Mucosa of gallbladder (tissue), 1 donor: ENCODE measurements around the gene DNAH10. TPM values are rescaled to one million over a fixed set of nuclear protein-coding genes. Genes with fewer than 3 reads are reported as not detected.

Experiments
- DNase-seq: peaks from one replicate; pipeline ENCODE4 v3.0.0-alpha.2; 2020; ENCODE audit warnings: low spot score
- total RNA-seq: library from RNA; stranded (reverse); gene quantifications from one replicate; pipeline ENCODE4 v1.2.1, GENCODE V29; 2021
- donor health status: DM: no; HTN: no; CAD: no.

DNAH10 gene
- total RNA-seq, 1 donor from 2014 or later = 0.23 TPM

- no peak for DNase-seq
Measured at GRCh38 chr12:123966596-123966995, 204.5 kb downstream of the DNAH10 start.

DNA sequence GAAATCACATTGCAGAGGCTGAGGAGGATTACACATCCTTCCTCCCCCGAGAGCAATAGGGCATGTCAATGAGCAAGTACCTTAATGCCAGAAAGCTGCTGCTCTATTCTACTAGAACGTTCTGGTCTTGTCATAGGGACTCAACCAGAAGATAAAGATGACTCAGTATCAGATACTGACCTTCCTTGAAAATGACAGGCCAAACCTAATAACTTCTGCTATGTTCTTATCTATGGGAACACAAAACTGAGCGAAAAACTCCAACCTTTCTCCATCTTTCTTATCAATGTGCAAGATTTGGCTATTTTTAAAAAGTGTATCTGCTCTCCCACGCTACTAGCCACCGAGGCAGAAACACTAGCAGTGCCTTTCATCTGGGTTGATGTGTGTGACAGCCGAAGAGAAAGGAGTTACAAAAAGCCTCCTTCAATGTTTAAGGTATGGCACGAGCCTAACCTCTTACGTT lies 205.1 kb downstream of the DNAH10 start:
- DNase-seq = no peak

DNA sequence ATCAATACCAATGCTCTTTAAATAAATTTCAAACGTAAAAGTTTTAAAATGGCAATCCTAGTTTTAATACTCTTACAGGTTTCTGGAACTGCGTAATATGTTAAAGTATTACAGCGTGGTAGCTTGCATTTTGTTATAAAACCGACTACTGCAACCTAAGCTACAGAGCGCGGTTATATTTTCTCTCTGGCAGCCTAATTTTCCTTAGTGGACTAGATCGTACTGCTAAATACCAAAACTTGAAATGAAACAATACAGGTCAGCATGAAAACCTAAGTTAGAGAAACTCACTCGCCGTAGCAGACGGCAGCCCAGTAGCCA lies 209.3 kb downstream of the DNAH10 start:
- DNase-seq = no peak

DNA sequence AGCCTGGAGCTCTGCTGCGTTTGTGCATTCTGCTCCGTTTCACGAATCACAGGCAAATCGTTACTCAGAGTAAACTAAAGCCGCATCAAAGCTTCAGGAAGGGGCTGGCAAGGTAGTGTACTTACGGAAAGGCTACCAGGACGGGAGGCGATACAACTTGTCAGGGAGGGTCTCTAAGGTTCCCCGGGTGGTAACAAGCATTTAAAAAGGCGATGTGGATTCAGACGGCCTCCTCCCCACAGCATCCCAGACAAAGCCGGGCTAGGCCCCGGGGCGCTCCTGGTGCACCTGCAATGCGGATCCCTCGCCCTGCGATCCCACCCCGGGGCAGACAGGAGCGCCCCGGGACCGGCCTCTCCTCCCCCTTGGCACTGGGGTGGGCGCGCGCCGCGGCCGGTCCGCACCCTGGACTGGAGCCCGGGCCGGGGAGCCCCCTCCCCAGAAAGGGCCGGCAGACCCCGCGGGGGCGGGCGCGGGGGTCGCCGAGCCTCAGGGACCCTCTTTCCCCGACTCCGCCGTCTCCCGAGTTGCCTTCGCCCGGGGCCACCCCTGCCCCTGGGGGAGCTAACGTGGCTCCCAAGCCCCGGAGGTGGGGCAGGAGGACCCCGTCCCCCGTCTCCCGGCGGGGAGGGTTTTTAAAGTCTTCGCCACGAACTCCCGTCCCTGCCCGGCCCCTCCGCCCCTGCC lies 209.8 kb downstream of the DNAH10 start:
- peak; percentile 21 for DNase-seq

DNA sequence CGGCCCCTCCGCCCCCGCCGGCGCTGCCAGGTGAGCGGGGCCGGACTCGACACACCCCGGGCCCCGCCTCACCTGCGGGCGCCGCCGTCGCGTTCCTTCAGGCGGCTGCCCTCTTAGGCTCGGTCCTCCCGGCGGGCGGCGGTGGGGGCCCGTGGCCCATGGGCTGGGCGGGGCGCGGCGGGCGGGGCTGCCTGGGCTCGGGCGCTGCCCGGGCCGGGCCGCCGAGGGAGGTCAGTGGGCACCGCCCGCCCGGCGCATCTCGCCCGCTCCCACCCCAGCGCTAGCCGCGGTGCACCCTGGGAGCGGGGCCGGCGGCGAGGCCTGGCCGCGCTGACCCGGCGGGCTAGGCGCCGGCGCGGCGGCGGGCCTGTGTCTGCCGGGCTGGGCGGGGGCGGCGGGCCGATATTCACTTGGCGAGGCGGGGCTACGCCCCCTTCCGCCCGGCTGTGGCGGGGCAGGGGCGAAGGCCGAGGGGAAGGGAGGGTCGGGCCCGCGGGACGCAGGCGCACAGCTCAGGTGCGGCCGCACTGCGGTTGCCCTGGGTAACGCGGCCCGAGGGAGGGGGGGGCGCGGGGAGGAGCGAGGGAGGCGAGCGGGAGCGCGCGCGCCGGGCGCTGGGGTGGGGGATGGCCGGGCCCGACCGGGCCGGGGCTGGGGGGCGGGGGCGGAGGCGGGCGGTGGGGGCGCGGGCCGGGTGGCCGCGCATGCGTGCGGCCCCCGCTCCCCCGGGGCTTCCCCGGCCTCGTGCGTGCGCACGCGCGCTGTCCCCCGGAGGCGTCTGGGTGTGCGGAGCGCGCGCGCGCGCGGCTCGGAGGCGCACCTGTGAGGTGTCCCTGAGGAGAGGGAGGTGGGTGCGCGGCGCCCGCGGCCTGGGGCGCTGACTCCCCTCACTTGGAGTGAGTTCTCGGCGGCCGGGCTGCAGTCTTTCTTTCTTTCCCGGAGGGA lies 210.6 kb downstream of the DNAH10 start, which contains the start of the genes CCDC92 and ZNF664:
TSS of gene CCDC92 (minus strand) at position 375 of the 945 bp plus-strand sequence. CDS start 28,526 bp downstream, outside the sequence.
TSS of gene ZNF664 (plus strand) at position 759 of the 945 bp plus-strand sequence. CDS start 38,930 bp downstream, outside the sequence.
- peak; percentile 93 for DNase-seq

- DNase-seq = peak; percentile 27
Measured at GRCh38 chr12:123973552-123974341, 211.6 kb downstream of the DNAH10 start.

DNA sequence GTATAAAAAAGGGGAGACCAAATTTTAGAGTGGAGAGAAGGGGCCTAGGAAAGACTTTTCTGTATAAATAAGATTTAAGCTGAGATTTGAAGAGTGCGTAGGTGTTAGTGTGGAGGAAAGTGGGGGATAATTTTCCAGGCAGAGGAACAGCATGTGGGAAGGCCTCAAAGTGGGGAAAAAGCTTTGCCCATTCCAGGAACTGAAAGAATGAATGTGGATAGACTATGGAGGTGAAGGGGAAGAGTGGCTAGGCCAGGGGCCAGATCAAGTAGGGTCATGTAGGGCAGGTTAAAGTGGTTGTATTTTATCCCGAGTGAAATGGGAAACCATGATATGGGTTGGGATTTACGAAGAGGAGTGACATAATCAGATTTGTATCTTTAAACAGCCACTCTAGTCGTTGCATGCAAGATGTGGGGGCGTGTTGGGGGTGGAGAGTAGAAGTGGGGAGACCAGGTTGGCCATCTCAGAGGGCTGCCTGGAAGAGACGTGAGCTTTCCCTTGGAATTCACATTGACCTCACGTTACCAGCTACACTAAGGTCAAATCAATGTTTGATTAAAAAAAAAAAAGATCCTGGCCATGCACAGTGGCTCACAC lies 214.2 kb downstream of the DNAH10 start:
- no peak for DNase-seq

GRCh38 chr12:123979566-123979965 lies 217.5 kb downstream of the DNAH10 start:
- no peak for DNase-seq

DNA sequence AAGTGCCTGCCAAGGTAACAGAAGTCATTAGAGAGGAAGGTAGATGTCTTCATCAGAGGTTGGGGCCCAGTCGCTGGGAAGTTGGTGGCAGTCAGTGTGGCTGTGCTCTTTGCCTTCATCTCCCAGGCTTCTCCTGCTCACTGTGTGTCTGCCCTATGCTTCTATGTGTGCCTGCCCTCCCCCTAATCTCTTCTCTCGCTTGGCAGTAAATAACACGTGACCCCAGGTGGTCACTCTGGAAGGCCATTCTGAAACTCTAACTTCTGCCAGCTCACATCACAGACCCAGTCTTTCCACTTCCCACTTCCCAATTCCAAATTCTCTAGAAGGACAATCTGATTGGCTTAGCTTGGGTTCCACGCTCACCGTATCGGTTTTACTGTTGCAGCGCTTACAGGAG lies 220.2 kb downstream of the DNAH10 start:
- no peak for DNase-seq

DNA sequence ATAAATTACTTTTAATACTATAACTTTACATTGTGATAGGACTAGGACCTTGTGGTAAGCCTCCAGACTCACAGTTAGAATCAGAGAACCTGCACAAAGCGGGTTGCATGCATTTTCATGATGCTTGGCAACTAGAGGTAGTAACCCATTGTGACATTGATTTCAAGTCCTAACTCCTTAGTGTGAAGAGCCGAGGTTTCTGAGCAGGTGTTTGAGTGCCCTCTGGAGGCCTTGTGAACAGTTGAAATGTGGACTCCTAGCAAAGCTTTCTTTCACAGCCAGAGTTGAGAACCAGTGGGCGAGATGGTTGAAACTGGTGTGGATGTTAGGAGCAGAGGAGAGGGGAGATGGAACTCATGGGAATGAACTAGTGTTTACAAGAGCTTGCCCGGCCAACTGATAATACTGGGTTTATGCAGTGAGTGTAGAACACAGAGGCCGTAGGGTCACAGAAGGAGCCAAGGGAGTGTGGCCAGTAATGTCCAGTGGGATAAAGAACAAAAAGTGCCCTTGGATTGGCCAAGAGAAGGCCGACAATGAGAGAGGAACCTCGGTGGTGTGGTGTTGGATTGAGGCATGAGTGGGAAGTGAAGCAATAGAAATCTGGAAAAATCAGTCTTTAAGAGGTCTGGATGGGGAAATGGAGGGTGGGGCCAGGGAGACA lies 221.9 kb downstream of the DNAH10 start:
- peak; percentile 51 for DNase-seq

DNA sequence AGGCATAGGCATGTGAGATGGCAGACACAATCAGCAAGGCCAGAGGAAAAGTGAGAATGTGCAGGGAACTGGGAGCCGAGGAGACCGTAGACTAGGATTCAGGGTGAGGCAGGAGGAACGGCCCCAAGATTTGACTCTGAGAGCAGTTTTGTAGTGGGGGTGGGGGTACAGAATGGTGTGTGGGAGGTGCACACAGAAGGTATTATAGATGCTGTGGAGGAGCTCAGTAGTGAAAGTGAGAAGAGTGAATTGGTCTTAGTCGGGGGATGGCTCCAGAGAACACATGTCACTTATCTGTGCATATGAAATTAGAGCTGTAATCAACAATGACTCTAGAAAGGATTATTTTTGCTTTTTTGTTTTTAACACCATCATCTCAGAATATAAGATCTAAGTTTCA lies 222.8 kb downstream of the DNAH10 start:
- no peak for DNase-seq

Other genes starting within 250 kb of the DNAH10 start
- 13.4 TPM for gene RILPL1, start 228.6 kb upstream of the DNAH10 start, total RNA-seq
- 258 TPM for gene TMED2, start 177.7 kb upstream of the DNAH10 start, total RNA-seq
- 12.7 TPM for gene DDX55, start 160.2 kb upstream of the DNAH10 start, total RNA-seq
- gene EIF2B1, start 128.6 kb upstream of the DNAH10 start, total RNA-seq = 41.9 TPM
- gene GTF2H3, start 128.5 kb upstream of the DNAH10 start, total RNA-seq = 18.2 TPM
- 15.2 TPM for gene TCTN2, start 91.2 kb upstream of the DNAH10 start, total RNA-seq
- gene ATP6V0A2, start 49.9 kb upstream of the DNAH10 start, total RNA-seq = 25.9 TPM
- 45.6 TPM for gene CCDC92, start 210.5 kb downstream of the DNAH10 start, total RNA-seq
- gene ZNF664, start 210.9 kb downstream of the DNAH10 start, total RNA-seq = 146 TPM